Hepatocyte (in vitro differentiated cells): ENCODE data around the gene WDR70. TPM values are rescaled to one million over a fixed set of nuclear protein-coding genes. Genes with fewer than 3 reads are reported as not detected.
"Not testable (repeated sequence)": the region's sequence is repeated elsewhere in the genome, so short reads cannot be mapped to it uniquely, and the experiment has no call there.

Experiments used
- DNase-seq: peaks from one replicate; pipeline ENCODE4 v3.0.0-alpha.2; 2016; ENCODE audit warnings: low spot score
- H2AFZ ChIP-seq: fragments of 200-600 bp; sonication (generic); 2 replicates; pipeline ENCODE4 v1.6.0; 2016; ENCODE audit warnings: antibody characterized with exemption, mild to moderate bottlenecking
- H3K27ac ChIP-seq: fragments of 200-600 bp; sonication (generic); 2 replicates; pipeline ENCODE4 v1.5.1; 2016; ENCODE audit warnings: mild to moderate bottlenecking
- H3K27me3 ChIP-seq: fragments of 200-600 bp; sonication (generic); 2 replicates; pipeline ENCODE4 v1.6.1; 2016
- H3K36me3 ChIP-seq: fragments of 200-600 bp; sonication (generic); replicated peaks from 2 replicates; pipeline ENCODE4 v1.5.1; 2016; ENCODE audit warnings: low read depth; ENCODE audit not compliant: insufficient read depth
- H3K4me1 ChIP-seq: fragments of 200-600 bp; sonication (generic); 2 replicates; pipeline ENCODE4 v1.5.1; 2016; ENCODE audit warnings: mild to moderate bottlenecking, moderate library complexity; ENCODE audit not compliant: insufficient read depth
- H3K4me2 ChIP-seq: fragments of 200-600 bp; sonication (generic); 2 replicates; pipeline ENCODE4 v1.6.0; 2016
- H3K4me3 ChIP-seq: fragments of 200-600 bp; sonication (generic); 2 replicates; pipeline ENCODE4 v1.5.1; 2016; ENCODE audit warnings: mild to moderate bottlenecking
- H3K79me2 ChIP-seq: fragments of 200-600 bp; sonication (generic); 2 replicates; pipeline ENCODE4 v1.6.0; 2017; ENCODE audit warnings: mild to moderate bottlenecking
- H3K9me2 ChIP-seq: fragments of 200-600 bp; sonication (generic); replicated peaks from 2 replicates; pipeline ENCODE4 v1.6.0; 2017; ENCODE audit warnings: mild to moderate bottlenecking; ENCODE audit not compliant: insufficient read depth
- H3K9me3 ChIP-seq: fragments of 200-600 bp; sonication (generic); 2 replicates; pipeline ENCODE4 v1.5.1; 2016; ENCODE audit warnings: low read depth, mild to moderate bottlenecking
- H4K20me1 ChIP-seq: fragments of 200-600 bp; sonication (generic); 2 replicates; pipeline ENCODE4 v1.6.0; 2016; ENCODE audit warnings: mild to moderate bottlenecking; ENCODE audit not compliant: insufficient read depth, poor library complexity, severe bottlenecking
- EZH2 ChIP-seq: fragments of 200-600 bp; sonication (generic); IDR thresholded peaks from 2 replicates; pipeline ENCODE4 v1.6.1; 2016; ENCODE audit warnings: antibody characterized with exemption, mild to moderate bottlenecking, borderline replicate concordance
- EZH2phosphoT487 ChIP-seq: fragments of 200-600 bp; sonication (generic); IDR thresholded peaks from one replicate; pipeline ENCODE4 v1.6.1; 2018; ENCODE audit warnings: antibody characterized with exemption, mild to moderate bottlenecking, low read depth, moderate library complexity; ENCODE audit not compliant: unreplicated experiment, severe bottlenecking
- WGBS: methylation state at CpG from one replicate; pipeline ENCODE4 v1.1.6; 2016; ENCODE audit warnings: low lambda C conversion rate; ENCODE audit errors: missing lambda C conversion rate; 5-methylcytosine and 5-hydroxymethylcytosine counted together
- polyA plus RNA-seq: library from polyadenylated mRNA; unstranded; fragments of >200 nt; fragmentation: Nextera tagmentation; extraction: Ambion mirVana; gene quantifications from 2 replicates; pipeline ENCODE4 v1.2.1, GENCODE V29; 2016
- total RNA-seq: library from RNA; depleted of rRNA; stranded (reverse); fragments of >200 nt; gene quantifications from 2 replicates; pipeline ENCODE4 v1.2.3, GENCODE V29; 2014
- TF ChIP-seq, protein P1 (sequence below): fragments of 200-600 bp; sonication (generic); IDR thresholded peaks from 2 replicates; pipeline ENCODE4 v1.5.1; 2016; ENCODE audit warnings: antibody characterized with exemption, mild to moderate bottlenecking; ENCODE audit not compliant: poor library complexity

WDR70 gene
- total and polyA plus RNA-seq, 2 experiments from 2014 or later, result 22.3 to 37.0 TPM

DNA sequence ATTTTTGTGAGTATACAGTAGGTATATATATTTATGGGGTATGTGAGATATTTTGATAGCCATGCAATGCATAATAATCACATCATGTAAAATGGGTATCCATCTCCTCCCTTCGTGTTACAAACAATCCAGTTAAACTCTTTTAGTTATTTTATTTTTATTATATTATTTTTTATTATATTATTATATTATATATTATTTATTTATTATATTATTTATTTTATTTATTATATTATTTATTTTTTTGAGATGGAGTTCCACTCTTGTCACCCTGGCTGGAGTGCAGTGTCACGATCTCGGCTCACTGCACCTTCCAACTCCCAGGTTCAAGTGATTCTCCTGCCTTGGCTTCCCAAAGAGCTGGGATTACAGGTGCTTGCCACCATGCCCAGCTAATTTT is 138.6 kb downstream of the WDR70 start:
- Histone ChIP-seq H3K9me3 (no peaks in the 10 kb centered on the region), H4K20me1 (no peaks in the 10 kb centered on the region), H3K4me3 (no peak overlapping the region), H3K27ac (no peak overlapping the region), H3K36me3 (no peaks in the 10 kb centered on the region), H3K9me2 (no peaks in the 10 kb centered on the region), H2AFZ (no peak overlapping the region), H3K79me2 (no peaks in the 10 kb centered on the region), H3K27me3 (no peaks in the 10 kb centered on the region), H3K4me2 (no peak overlapping the region), H3K4me1 (peaks cover 5% of the 10 kb centered on the region)
- DNase-seq, result no peak
- TF ChIP-seq EZH2phosphoT487 (no peak), EZH2 (no peak)
- TF ChIP-seq, protein P1, sequence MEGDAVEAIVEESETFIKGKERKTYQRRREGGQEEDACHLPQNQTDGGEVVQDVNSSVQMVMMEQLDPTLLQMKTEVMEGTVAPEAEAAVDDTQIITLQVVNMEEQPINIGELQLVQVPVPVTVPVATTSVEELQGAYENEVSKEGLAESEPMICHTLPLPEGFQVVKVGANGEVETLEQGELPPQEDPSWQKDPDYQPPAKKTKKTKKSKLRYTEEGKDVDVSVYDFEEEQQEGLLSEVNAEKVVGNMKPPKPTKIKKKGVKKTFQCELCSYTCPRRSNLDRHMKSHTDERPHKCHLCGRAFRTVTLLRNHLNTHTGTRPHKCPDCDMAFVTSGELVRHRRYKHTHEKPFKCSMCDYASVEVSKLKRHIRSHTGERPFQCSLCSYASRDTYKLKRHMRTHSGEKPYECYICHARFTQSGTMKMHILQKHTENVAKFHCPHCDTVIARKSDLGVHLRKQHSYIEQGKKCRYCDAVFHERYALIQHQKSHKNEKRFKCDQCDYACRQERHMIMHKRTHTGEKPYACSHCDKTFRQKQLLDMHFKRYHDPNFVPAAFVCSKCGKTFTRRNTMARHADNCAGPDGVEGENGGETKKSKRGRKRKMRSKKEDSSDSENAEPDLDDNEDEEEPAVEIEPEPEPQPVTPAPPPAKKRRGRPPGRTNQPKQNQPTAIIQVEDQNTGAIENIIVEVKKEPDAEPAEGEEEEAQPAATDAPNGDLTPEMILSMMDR, result no peak
- over 99% methylated on average over 3 of the region's 3 CpGs for WGBS

DNA sequence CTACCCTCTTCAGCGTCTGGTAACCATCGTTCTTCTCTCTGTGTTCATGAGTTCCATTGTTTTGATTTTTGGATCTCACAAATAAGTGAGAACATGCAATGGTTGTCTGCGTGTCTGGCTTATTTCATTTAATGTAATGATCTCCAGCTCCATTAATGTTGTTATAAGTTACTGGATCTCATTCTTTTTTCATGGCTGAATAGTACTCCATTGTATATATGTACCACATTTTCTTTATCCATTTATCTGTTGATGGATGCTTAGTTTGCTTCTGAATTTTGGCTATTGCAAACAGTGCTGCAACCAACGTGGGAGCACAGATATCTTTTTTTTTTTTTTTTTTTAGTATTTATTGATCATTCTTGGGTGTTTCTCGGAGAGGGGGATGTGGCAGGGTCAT is 139.2 kb downstream of the WDR70 start:
- not testable (repeated sequence) for H3K9me3 ChIP-seq, H3K27me3 ChIP-seq, H2AFZ ChIP-seq, H3K36me3 ChIP-seq, H4K20me1 ChIP-seq, H3K79me2 ChIP-seq, H3K27ac ChIP-seq, H3K4me2 ChIP-seq, H3K9me2 ChIP-seq, H3K4me1 ChIP-seq, H3K4me3 ChIP-seq, DNase-seq
- 98% methylated on average over 5 of the region's 5 CpGs for WGBS

DNA sequence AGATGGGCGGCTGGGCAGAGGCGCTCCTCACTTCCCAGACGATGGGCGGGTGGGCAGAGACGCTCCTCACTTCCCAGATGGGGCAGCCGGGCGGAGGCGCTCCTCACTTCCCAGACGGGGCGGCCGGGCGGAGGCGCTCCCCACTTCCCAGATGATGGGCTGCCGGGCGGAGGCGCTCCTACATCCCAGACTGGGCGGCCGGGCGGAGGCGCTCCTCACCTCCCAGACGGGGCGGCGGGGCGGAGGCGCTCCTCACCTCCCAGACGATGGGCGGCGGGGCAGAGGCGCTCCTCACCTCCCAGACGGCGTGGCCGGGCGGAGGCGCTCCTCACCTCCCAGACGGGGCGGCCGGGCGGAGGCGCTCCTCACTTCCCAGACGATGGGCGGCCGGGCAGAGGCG is 140.2 kb downstream of the WDR70 start:
- no peaks in the 10 kb centered on the region for H3K9me2 ChIP-seq
- H3K79me2 ChIP-seq, result no peaks in the 10 kb centered on the region
- no peaks in the 10 kb centered on the region for H3K9me3 ChIP-seq
- no peak for DNase-seq
- no peaks in the 10 kb centered on the region for H3K36me3 ChIP-seq
- WGBS, result 98% methylated on average over 7 of the region's 43 CpGs
- H3K27ac ChIP-seq, result no peak overlapping the region
- no peak overlapping the region for H3K4me3 ChIP-seq
- peaks cover 5% of the 10 kb centered on the region for H3K4me1 ChIP-seq
- H4K20me1 ChIP-seq, result no peaks in the 10 kb centered on the region
- TF ChIP-seq EZH2phosphoT487 (no peak), EZH2 (no peak)
- TF ChIP-seq, protein P1, result no peak
- no peaks in the 10 kb centered on the region for H3K27me3 ChIP-seq
- no peak overlapping the region for H3K4me2 ChIP-seq
- no peak overlapping the region for H2AFZ ChIP-seq

DNA sequence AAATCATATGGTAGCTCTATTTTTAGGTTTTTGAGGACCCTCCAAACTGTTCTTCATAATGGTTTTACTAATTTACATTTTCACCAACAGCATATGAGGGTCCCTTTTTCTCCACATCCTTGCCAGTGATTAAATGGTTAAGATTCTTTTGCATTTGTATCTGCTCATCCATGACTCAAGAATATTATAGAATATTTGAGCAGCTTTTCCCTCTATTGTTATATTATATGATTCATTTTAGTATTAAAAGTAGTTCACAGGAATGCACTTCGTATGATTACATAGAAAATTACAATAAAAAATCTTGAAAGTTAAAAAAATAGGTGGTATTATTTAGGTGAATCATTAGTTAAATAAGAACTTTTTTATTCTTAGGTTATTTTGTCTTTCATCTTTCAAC is 140.7 kb downstream of the WDR70 start:
- Histone ChIP-seq H3K4me1 (peaks cover 5% of the 10 kb centered on the region), H3K4me3 (no peak overlapping the region), H3K4me2 (no peak overlapping the region), H3K9me2 (no peaks in the 10 kb centered on the region), H3K27ac (no peak overlapping the region), H3K27me3 (no peaks in the 10 kb centered on the region), H3K79me2 (no peaks in the 10 kb centered on the region), H3K36me3 (no peaks in the 10 kb centered on the region), H3K9me3 (no peaks in the 10 kb centered on the region), H4K20me1 (no peaks in the 10 kb centered on the region), H2AFZ (no peak overlapping the region)
- WGBS, result 97% methylated on average over 1 of the region's 1 CpG
- TF ChIP-seq EZH2 (no peak), EZH2phosphoT487 (no peak)
- TF ChIP-seq, protein P1, result no peak
- no peak for DNase-seq
